Umbilical cord (tissue), 2 donors: Measurements from ENCODE around the gene MSGN1. TPM values are rescaled to one million over a fixed set of nuclear protein-coding genes. Genes with fewer than 3 reads are reported as not detected.

Experiments used
- DNase-seq: peaks from one replicate; pipeline ENCODE4 v3.0.0-alpha.2; 2015; ENCODE audit warnings: low spot score
- total RNA-seq: library from RNA; depleted of rRNA; stranded (reverse); fragments of >200 nt; gene quantifications from one replicate; pipeline ENCODE4 v1.2.3, GENCODE V29; 2014; ENCODE audit warnings: low replicate concordance; ENCODE audit not compliant: insufficient read depth

Gene MSGN1
- not detected for total RNA-seq

GRCh38 chr2:17816396-17817245, at the start of gene MSGN1:
Gene MSGN1 (plus strand): TSS chr2:17816460. CDS start chr2:17816519, 59 bp downstream.
- DNase-seq = no peak

GRCh38 chr2:17768894-17769293, 47.4 kb upstream of the MSGN1 start:
- no peak for DNase-seq

- DNase-seq = no peak
Measured at GRCh38 chr2:17771956-17772355, 44.3 kb upstream of the MSGN1 start.

- no peak for DNase-seq
Measured at GRCh38 chr2:17772532-17772931, 43.7 kb upstream of the MSGN1 start.

GRCh38 chr2:17780546-17780945, 35.7 kb upstream of the MSGN1 start:
- no peak for DNase-seq

GRCh38 chr2:17781482-17781881, 34.8 kb upstream of the MSGN1 start:
- no peak for DNase-seq

GRCh38 chr2:17786727-17787126, 29.5 kb upstream of the MSGN1 start:
- DNase-seq = no peak

- DNase-seq = no peak
Measured at GRCh38 chr2:17788773-17789172, 27.5 kb upstream of the MSGN1 start.

- no peak for DNase-seq
Measured at GRCh38 chr2:17790536-17790935, 25.7 kb upstream of the MSGN1 start.

GRCh38 chr2:17791121-17791816, 25.0 kb upstream of the MSGN1 start:
- DNase-seq = peak; percentile 89

- DNase-seq = no peak
Measured at GRCh38 chr2:17791817-17792130, 24.5 kb upstream of the MSGN1 start.

GRCh38 chr2:17792515-17792914, 23.7 kb upstream of the MSGN1 start:
- no peak for DNase-seq

GRCh38 chr2:17793296-17793695, 23.0 kb upstream of the MSGN1 start:
- no peak for DNase-seq

- DNase-seq = peak; percentile 55
Measured at GRCh38 chr2:17793803-17794354, 22.4 kb upstream of the MSGN1 start.

GRCh38 chr2:17795309-17795708, 21.0 kb upstream of the MSGN1 start:
- DNase-seq = no peak

- DNase-seq = no peak
Measured at GRCh38 chr2:17798338-17798737, 17.9 kb upstream of the MSGN1 start.

GRCh38 chr2:17799301-17800120, 16.7 kb upstream of the MSGN1 start:
- no peak for DNase-seq

GRCh38 chr2:17800219-17800618, 16.0 kb upstream of the MSGN1 start:
- peak; percentile 53 for DNase-seq

GRCh38 chr2:17800693-17801458, 15.4 kb upstream of the MSGN1 start:
- no peak for DNase-seq

- no peak for DNase-seq
Measured at GRCh38 chr2:17803497-17803896, 12.8 kb upstream of the MSGN1 start.

GRCh38 chr2:17804358-17804757, 11.9 kb upstream of the MSGN1 start:
- DNase-seq = no peak
